HepG2 (cell line): ENCODE results near the gene CCDC18. TPM values are rescaled to one million over a fixed set of nuclear protein-coding genes. Genes with fewer than 3 reads are reported as not detected.

Experiments used
- FOXA1 ChIP-seq, 2 experiments: fragments of 450-650 bp in 1 of 2; sonication (generic) in 1 of 2; formaldehyde crosslinking in 1 of 2; IDR thresholded peaks; 2 replicates each; pipeline versions ENCODE4 v1.4.0 to v1.6.1; 2016 to 2020; ENCODE audit warnings: missing genetic modification reagents in 1 of 2
- HDAC1 ChIP-seq: sonication (generic); formaldehyde crosslinking; IDR thresholded peaks from 2 replicates; pipeline ENCODE4 v1.5.1; 2020; ENCODE audit warnings: mild to moderate bottlenecking, missing genetic modification reagents
- HNF4G ChIP-seq, 2 experiments: sonication (generic) in 1 of 2; formaldehyde crosslinking in 1 of 2; IDR thresholded peaks; 2 replicates each; pipeline versions ENCODE4 v1.4.0 to v1.6.1; 2011 to 2020; ENCODE audit warnings: borderline replicate concordance in 2 of 2, low read depth in 2 of 2, mild to moderate bottlenecking in 2 of 2, low read length in 1 of 2, missing genetic modification reagents in 1 of 2, moderate library complexity in 1 of 2
- KLF11 ChIP-seq: IDR thresholded peaks from 2 replicates; pipeline ENCODE4 v1.6.1; 2016; ENCODE audit warnings: missing compliant biosample characterization
- KLF9 ChIP-seq: IDR thresholded peaks from 2 replicates; pipeline ENCODE4 v1.6.1; 2016; ENCODE audit warnings: low read depth
- MED13 ChIP-seq: sonication (generic); formaldehyde crosslinking; IDR thresholded peaks from 2 replicates; pipeline ENCODE4 v1.5.0; 2020; ENCODE audit warnings: missing genetic modification reagents
- NR1H2 ChIP-seq: sonication (generic); formaldehyde crosslinking; IDR thresholded peaks from 2 replicates; pipeline ENCODE4 v1.8.1; 2022; ENCODE audit warnings: low read depth, missing genetic modification reagents, borderline replicate concordance
- SNAPC2 ChIP-seq: sonication (generic); formaldehyde crosslinking; IDR thresholded peaks from 2 replicates; pipeline ENCODE4 v1.8.1; 2022; ENCODE audit warnings: mild to moderate bottlenecking, missing genetic modification reagents
- STAG1 ChIP-seq: sonication (generic); formaldehyde crosslinking; IDR thresholded peaks from 2 replicates; pipeline ENCODE4 v1.4.0; 2020; ENCODE audit warnings: missing genetic modification reagents
- TBP ChIP-seq: sonication (generic); formaldehyde crosslinking; IDR thresholded peaks from 2 replicates; pipeline ENCODE4 v1.5.0; 2020; ENCODE audit warnings: missing genetic modification reagents
- TCF7 ChIP-seq: sonication (generic); IDR thresholded peaks from 2 replicates; pipeline ENCODE4 v1.6.1; 2016; ENCODE audit warnings: antibody characterized with exemption, low read depth
- TRAFD1 ChIP-seq: sonication (generic); formaldehyde crosslinking; IDR thresholded peaks from 2 replicates; pipeline ENCODE4 v1.5.1; 2020; ENCODE audit warnings: missing genetic modification reagents, mild to moderate bottlenecking, borderline replicate concordance
- ZBTB4 ChIP-seq: sonication (generic); formaldehyde crosslinking; IDR thresholded peaks from 2 replicates; pipeline ENCODE4 v1.4.0; 2020; ENCODE audit warnings: missing genetic modification reagents, mild to moderate bottlenecking, borderline replicate concordance
- ZKSCAN5 ChIP-seq: sonication (generic); formaldehyde crosslinking; IDR thresholded peaks from 2 replicates; pipeline ENCODE4 v1.5.1; 2020; ENCODE audit warnings: mild to moderate bottlenecking, missing genetic modification reagents
- ZMAT3 ChIP-seq: sonication (generic); formaldehyde crosslinking; conservative IDR thresholded peaks from 2 replicates; pipeline ENCODE4 v1.7.0; 2021; ENCODE audit warnings: missing genetic modification reagents
- ZNF816 ChIP-seq: sonication (generic); formaldehyde crosslinking; IDR thresholded peaks from 2 replicates; pipeline ENCODE4 v1.8.0; 2022; ENCODE audit warnings: missing genetic modification reagents, mild to moderate bottlenecking, borderline replicate concordance
- polyA plus RNA-seq, 8 experiments: library from polyadenylated mRNA; depleted of rRNA in 3 of 8; stranded (reverse) in 7 of 8; unstranded in 1 of 8; fragments of >200 nt; fragmentation: Illumina TruSeq in 4 of 8; extraction: Trizol in 4 of 8; gene quantifications; 2 replicates each; pipeline versions ENCODE4 v1.2.1 to v1.2.3, GENCODE V29; 2011 to 2016; ENCODE audit warnings: low read depth in 4 of 8, missing spikeins in 1 of 8, mixed read lengths in 1 of 8; ENCODE audit not compliant: insufficient read depth in 1 of 8
- total RNA-seq, 5 experiments: library from RNA; depleted of rRNA; stranded (reverse); fragments of >200 nt; fragmentation: Illumina TruSeq; extraction: Trizol; gene quantifications; 2 replicates each; pipeline ENCODE4 v1.2.3, GENCODE V29; 2016; ENCODE audit warnings: low read depth in 1 of 5
- TF ChIP-seq, protein P1 (sequence below): sonication (generic); formaldehyde crosslinking; IDR thresholded peaks from 2 replicates; pipeline ENCODE4 v1.5.0; 2020; ENCODE audit warnings: mild to moderate bottlenecking, missing genetic modification reagents
- TF ChIP-seq, protein P2 (sequence below): sonication (generic); formaldehyde crosslinking; IDR thresholded peaks from 2 replicates; pipeline ENCODE4 v1.5.0; 2020; ENCODE audit warnings: missing genetic modification reagents, mild to moderate bottlenecking, borderline replicate concordance

CCDC18 gene
- total and polyA plus RNA-seq, 2 of the 13 experiments (the other 11 are each of a cell fraction or from before 2014, with no cell fraction given) = 1.9 to 18.4 TPM

GRCh38 chr1:93179886-93180722 lies 420 bp upstream of the CCDC18 start, which contains the start of gene TMED5 (continued):
- TF ChIP-seq TRAFD1 (CRISPR knock-in tag) (no peak), ZMAT3 (peak; percentile 80; the same call in 1 of the 2 replicates), STAG1 (CRISPR knock-in tag) (no peak; the same call in 1 of the 2 replicates), TCF7 (no peak), KLF11 (CRISPR knock-in tag) (no peak), TBP (CRISPR knock-in tag) (no peak), KLF9 (CRISPR knock-in tag) (peak; percentile 70; the same call in 1 of the 2 replicates), ZNF816 (CRISPR knock-in tag) (peak; percentile 49; the same call in 1 of the 2 replicates), SNAPC2 (peak; percentile 53; the same call in 1 of the 2 replicates), ZBTB4 (peak; percentile 79; the same call in 1 of the 2 replicates), FOXA1 (IDR thresholded peaks at IDR 0.05) (no peak), FOXA1 (CRISPR knock-in tag; IDR thresholded peaks at IDR 0.05) (no peak), NR1H2 (CRISPR knock-in tag) (no peak; the same call in 1 of the 2 replicates), ZKSCAN5 (CRISPR knock-in tag) (0 out of 2 replicates have a peak, but pooled peaks have one; percentile 24), MED13 (peak; percentile 52; the same call in 1 of the 2 replicates), HNF4G (IDR thresholded peaks at IDR 0.05; ENCODE audit: borderline replicate concordance, low read depth, low read length) (no peak), HNF4G (CRISPR knock-in tag; IDR thresholded peaks at IDR 0.05; ENCODE audit: borderline replicate concordance, low read depth) (0 out of 2 replicates have a peak, but pooled peaks have one; percentile 64), HDAC1 (CRISPR knock-in tag) (no peak)
- TF ChIP-seq, protein P1, sequence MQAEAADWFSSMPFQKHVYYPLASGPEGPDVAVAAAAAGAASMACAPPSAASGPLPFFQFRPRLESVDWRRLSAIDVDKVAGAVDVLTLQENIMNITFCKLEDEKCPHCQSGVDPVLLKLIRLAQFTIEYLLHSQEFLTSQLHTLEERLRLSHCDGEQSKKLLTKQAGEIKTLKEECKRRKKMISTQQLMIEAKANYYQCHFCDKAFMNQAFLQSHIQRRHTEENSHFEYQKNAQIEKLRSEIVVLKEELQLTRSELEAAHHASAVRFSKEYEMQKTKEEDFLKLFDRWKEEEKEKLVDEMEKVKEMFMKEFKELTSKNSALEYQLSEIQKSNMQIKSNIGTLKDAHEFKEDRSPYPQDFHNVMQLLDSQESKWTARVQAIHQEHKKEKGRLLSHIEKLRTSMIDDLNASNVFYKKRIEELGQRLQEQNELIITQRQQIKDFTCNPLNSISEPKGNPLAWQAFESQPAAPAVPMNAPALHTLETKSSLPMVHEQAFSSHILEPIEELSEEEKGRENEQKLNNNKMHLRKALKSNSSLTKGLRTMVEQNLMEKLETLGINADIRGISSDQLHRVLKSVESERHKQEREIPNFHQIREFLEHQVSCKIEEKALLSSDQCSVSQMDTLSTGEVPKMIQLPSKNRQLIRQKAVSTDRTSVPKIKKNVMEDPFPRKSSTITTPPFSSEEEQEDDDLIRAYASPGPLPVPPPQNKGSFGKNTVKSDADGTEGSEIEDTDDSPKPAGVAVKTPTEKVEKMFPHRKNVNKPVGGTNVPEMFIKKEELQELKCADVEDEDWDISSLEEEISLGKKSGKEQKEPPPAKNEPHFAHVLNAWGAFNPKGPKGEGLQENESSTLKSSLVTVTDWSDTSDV (CRISPR knock-in tag) = 0 out of 2 replicates have a peak, but pooled peaks have one; percentile 67
- TF ChIP-seq, protein P2, sequence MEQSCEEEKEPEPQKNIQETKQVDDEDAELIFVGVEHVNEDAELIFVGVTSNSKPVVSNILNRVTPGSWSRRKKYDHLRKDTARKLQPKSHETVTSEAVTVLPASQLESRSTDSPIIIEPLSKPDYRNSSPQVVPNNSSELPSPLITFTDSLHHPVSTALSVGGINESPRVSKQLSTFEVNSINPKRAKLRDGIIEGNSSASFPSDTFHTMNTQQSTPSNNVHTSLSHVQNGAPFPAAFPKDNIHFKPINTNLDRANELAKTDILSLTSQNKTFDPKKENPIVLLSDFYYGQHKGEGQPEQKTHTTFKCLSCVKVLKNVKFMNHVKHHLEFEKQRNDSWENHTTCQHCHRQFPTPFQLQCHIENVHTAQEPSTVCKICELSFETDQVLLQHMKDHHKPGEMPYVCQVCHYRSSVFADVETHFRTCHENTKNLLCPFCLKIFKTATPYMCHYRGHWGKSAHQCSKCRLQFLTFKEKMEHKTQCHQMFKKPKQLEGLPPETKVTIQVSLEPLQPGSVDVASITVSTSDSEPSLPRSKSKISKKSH (CRISPR knock-in tag) = peak; percentile 82; the same call in 1 of the 2 replicates
